Kidney (tissue), 14 donors: Measurements from ENCODE around the gene AUTS2. TPM values are rescaled to one million over a fixed set of nuclear protein-coding genes. Genes with fewer than 3 reads are reported as not detected.

Source experiments
- DNase-seq, 5 donors: peaks; one replicate each; pipeline ENCODE4 v3.0.0-alpha.2; 2013 to 2020
- FAIRE-seq: peaks from 2 replicates; lab custom pipeline; 2012; peaks lifted over from hg19 to GRCh38; lab: Jason Lieb, UNC
- H3K27ac ChIP-seq, 2 donors: one replicate each; pipeline ENCODE4 v1.7.0; 2013; ENCODE audit warnings: low read depth in 2 of 2, low read length in 2 of 2, inconsistent platforms in 1 of 2
- H3K27me3 ChIP-seq: one replicate; pipeline ENCODE4 v1.7.1; 2013; ENCODE audit warnings: low read length, inconsistent platforms; ENCODE audit not compliant: control insufficient read depth, insufficient read depth
- H3K36me3 ChIP-seq, 3 donors: one replicate each; pipeline versions ENCODE4 v1.7.0 to v1.7.1; 2013; ENCODE audit warnings: low read length in 3 of 3, control low read depth in 1 of 3, inconsistent platforms in 1 of 3; ENCODE audit not compliant: insufficient read depth in 3 of 3, control insufficient read depth in 2 of 3
- H3K4me1 ChIP-seq, 3 donors: one replicate each; pipeline versions ENCODE4 v1.7.0 to v1.7.1; 2013; ENCODE audit warnings: low read length in 3 of 3, inconsistent platforms in 1 of 3, low read depth in 1 of 3; ENCODE audit not compliant: control insufficient read depth in 2 of 3, insufficient read depth in 2 of 3
- H3K4me3 ChIP-seq, 3 donors: one replicate each; pipeline versions ENCODE4 v1.7.0 to v1.8.1; 2013; ENCODE audit warnings: low read length in 3 of 3, control low read depth in 1 of 3, inconsistent platforms in 1 of 3
- H3K9ac ChIP-seq, 3 donors: one replicate each; pipeline versions ENCODE4 v1.7.0 to v1.7.1; 2013; ENCODE audit warnings: low read length in 3 of 3, control low read depth in 1 of 3, inconsistent platforms in 1 of 3
- H3K9me3 ChIP-seq, 3 donors: one replicate each; pipeline versions ENCODE4 v1.7.0 to v1.7.1; 2013; ENCODE audit warnings: low read length in 3 of 3, control low read depth in 1 of 3, inconsistent platforms in 1 of 3; ENCODE audit not compliant: control insufficient read depth in 2 of 3, insufficient read depth in 1 of 3
- CTCF ChIP-seq: IDR thresholded peaks from 3 replicates; pipeline ENCODE4 v1.5.1; 2012; ENCODE audit warnings: mild to moderate bottlenecking, moderate library complexity, borderline replicate concordance; ENCODE audit not compliant: insufficient read depth; ENCODE audit errors: extremely low read depth
- intact Hi-C: fragments of 100-400 bp; cut with DNase I; formaldehyde crosslinking; loops from one replicate; pipeline ENCODE4 v1.11.1; 2022
- polyA plus RNA-seq: library from polyadenylated mRNA; stranded (reverse); fragments of 350-450 nt; fragmentation: Illumina TruSeq; extraction: RNeasy Lipid Tissue Mini Kit (QIAGEN cat#74804); gene quantifications from one replicate; pipeline ENCODE4 v1.2.3, GENCODE V29; 2014; ENCODE audit warnings: low read depth, low replicate concordance; ENCODE audit not compliant: insufficient read depth
- total RNA-seq: library from RNA; stranded (reverse); fragmentation: NEBNext Ultra II Directional; extraction: Animal tissue kit (Norgen Biotek cat#: 25700); gene quantifications from one replicate; pipeline ENCODE4 v1.2.1, GENCODE V29; 2021
- donor health status: control.
- donor health status: control.
- donor health status: control.
- donor health status: control.
- donor health status: control.
- donor health status: DM: yes; HTN: yes; CAD: no.
- donor health status: Normal renal cell carcinoma (clear cell type).

Gene AUTS2
- total and polyA plus RNA-seq, 2 donors from 2014 or later: 5.2 to 33.8 TPM

GRCh38 chr7:70387217-70387616 is 788.9 kb downstream of the AUTS2 start:
- FAIRE-seq: no peak
- Histone ChIP-seq H3K27me3 (no peaks in the 10 kb centered on the region), H3K36me3 (no peaks in the 10 kb centered on the region), H3K9me3 (no peaks in the 10 kb centered on the region), H3K27ac (no peak overlapping the region), H3K9ac (no peak overlapping the region), H3K4me1 (no peaks in the 10 kb centered on the region), H3K4me3 (no peak overlapping the region)
- no peak for TF ChIP-seq CTCF
- intact Hi-C loops: no loop called here
- DNase-seq: no peak

- H3K9ac ChIP-seq: no peak overlapping the region
- TF ChIP-seq CTCF: no peak
- H3K36me3 ChIP-seq: no peaks in the 10 kb centered on the region
- H3K4me1 ChIP-seq: no peaks in the 10 kb centered on the region
- no peaks in the 10 kb centered on the region for H3K9me3 ChIP-seq
- DNase-seq (no peak), FAIRE-seq (no peak)
- no peak overlapping the region for H3K27ac ChIP-seq
- intact Hi-C loops: no loop called here
- H3K4me3 ChIP-seq: no peak overlapping the region
- no peaks in the 10 kb centered on the region for H3K27me3 ChIP-seq
These were observed 791.4 kb downstream of the AUTS2 start for GRCh38 chr7:70389531-70390151.

GRCh38 chr7:70390251-70390650 is 792.0 kb downstream of the AUTS2 start:
- no peaks in the 10 kb centered on the region for H3K4me1 ChIP-seq
- H3K36me3 ChIP-seq: no peaks in the 10 kb centered on the region
- no peaks in the 10 kb centered on the region for H3K27me3 ChIP-seq
- intact Hi-C loops: no loop called here
- H3K9ac ChIP-seq: no peak overlapping the region
- TF ChIP-seq CTCF: no peak
- H3K27ac ChIP-seq: no peak overlapping the region
- FAIRE-seq: no peak
- no peaks in the 10 kb centered on the region for H3K9me3 ChIP-seq
- no peak for DNase-seq
- H3K4me3 ChIP-seq: no peak overlapping the region

GRCh38 chr7:70392256-70392876 is 794.1 kb downstream of the AUTS2 start:
- FAIRE-seq: no peak

More at GRCh38 chr7:70392256-70392876, 794.1 kb downstream of the AUTS2 start:
- H3K4me3 ChIP-seq: no peak overlapping the region
- no peak for TF ChIP-seq CTCF
- no peak overlapping the region for H3K9ac ChIP-seq
- H3K36me3 ChIP-seq: no peaks in the 10 kb centered on the region
- intact Hi-C loops: no loop called here
- H3K27ac ChIP-seq: no peak overlapping the region
- no peaks in the 10 kb centered on the region for H3K27me3 ChIP-seq
- no peaks in the 10 kb centered on the region for H3K4me1 ChIP-seq
- no peaks in the 10 kb centered on the region for H3K9me3 ChIP-seq
- no peak for DNase-seq
